Ascending aorta (tissue), 2 donors: ENCODE measurements around the gene ADSS1. TPM values are rescaled to one million over a fixed set of nuclear protein-coding genes. Genes with fewer than 3 reads are reported as not detected.

Experiments
- DNase-seq, 2 donors: peaks; one replicate each; pipeline ENCODE4 v3.0.0-alpha.2; 2019; ENCODE audit warnings: low spot score in 2 of 2
- H3K27ac ChIP-seq, 2 donors: fragments of 200-600 bp; sonication (generic); one replicate each; pipeline ENCODE4 v1.5.1; 2016 to 2017; ENCODE audit warnings: mild to moderate bottlenecking in 1 of 2
- H3K27me3 ChIP-seq: fragments of 200-600 bp; sonication (generic); one replicate; pipeline ENCODE4 v1.5.1; 2017
- H3K36me3 ChIP-seq, 2 donors: fragments of 200-600 bp; sonication (generic); one replicate each; pipeline ENCODE4 v1.5.1; 2016
- H3K4me1 ChIP-seq, 2 donors: fragments of 200-600 bp; sonication (generic); one replicate each; pipeline ENCODE4 v1.5.1; 2016 to 2017; ENCODE audit warnings: mild to moderate bottlenecking in 1 of 2
- H3K4me3 ChIP-seq, 2 donors: fragments of 200-600 bp; sonication (generic); one replicate each; pipeline ENCODE4 v1.5.1; 2016 to 2017; ENCODE audit warnings: mild to moderate bottlenecking in 1 of 2
- H3K9me3 ChIP-seq, 2 donors: fragments of 200-600 bp; sonication (generic); one replicate each; pipeline ENCODE4 v1.5.1; 2016
- CTCF ChIP-seq, 3 experiments: fragments of 200-600 bp in 2 of 3; fragments of 450-650 bp in 1 of 3; sonication (generic) in 2 of 3; IDR thresholded peaks; one replicate each; pipeline ENCODE4 v1.5.1; 2016 to 2019; ENCODE audit warnings: antibody characterized with exemption in 3 of 3, mild to moderate bottlenecking in 1 of 3, moderate library complexity in 1 of 3
- intact Hi-C: fragments of 100-400 bp; cut with DNase I; formaldehyde crosslinking; loops from one replicate; pipeline ENCODE4 v1.15.1; 2023
- total RNA-seq: library from RNA; depleted of rRNA; stranded (reverse); fragments of >200 nt; gene quantifications from one replicate; pipeline ENCODE4 v1.1.0, GENCODE V29; 2016

Gene ADSS1
- total RNA-seq, 1 donor from 2014 or later, result 30.2 TPM

- intact Hi-C loops, result no loop called here
- Histone ChIP-seq H3K9me3 (no peaks in the 10 kb centered on the region), H3K4me1 (peaks cover 6 to 11% of the 10 kb centered on the region in 2 donors), H3K36me3 (peaks cover 58 to 65% of the 10 kb centered on the region in 2 donors), H3K27ac (no peak overlapping the region), H3K27me3 (no peaks in the 10 kb centered on the region), H3K4me3 (no peak overlapping the region)
- TF ChIP-seq CTCF (IDR thresholded peaks at IDR 0.05), result no peak
- DNase-seq, result no peak
These were observed 35.2 kb downstream of the ADSS1 start for GRCh38 chr14:104758981-104759969.

GRCh38 chr14:104765517-104765916 is 41.5 kb downstream of the ADSS1 start:
- TF ChIP-seq CTCF (IDR thresholded peaks at IDR 0.05), result no peak
- no peak for DNase-seq
- Histone ChIP-seq H3K4me3 (no peak overlapping the region), H3K36me3 (peaks cover 11 to 19% of the 10 kb centered on the region in 2 donors), H3K27me3 (no peaks in the 10 kb centered on the region), H3K4me1 (peaks cover 3 to 8% of the 10 kb centered on the region in 2 donors), H3K27ac (no peak overlapping the region), H3K9me3 (no peaks in the 10 kb centered on the region)
- intact Hi-C loops, result no loop called here

- intact Hi-C loops, result no loop called here
- TF ChIP-seq CTCF (IDR thresholded peaks at IDR 0.05), result no peak
- no peaks in the 10 kb centered on the region for H3K27me3 ChIP-seq
- H3K27ac ChIP-seq, result no peak overlapping the region
- peaks cover 3 to 8% of the 10 kb centered on the region in 2 donors for H3K4me1 ChIP-seq
- H3K36me3 ChIP-seq, result peaks cover 17 to 19% of the 10 kb centered on the region in 2 donors
- H3K4me3 ChIP-seq, result no peak overlapping the region
- DNase-seq, result no peak
- no peaks in the 10 kb centered on the region for H3K9me3 ChIP-seq
These were observed 42.3 kb downstream of the ADSS1 start for GRCh38 chr14:104766256-104766862.

- Histone ChIP-seq H3K4me3 (no peak overlapping the region), H3K36me3 (peaks cover 19 to 24% of the 10 kb centered on the region in 2 donors), H3K4me1 (peaks cover 3 to 8% of the 10 kb centered on the region in 2 donors), H3K27ac (no peak overlapping the region), H3K9me3 (no peaks in the 10 kb centered on the region), H3K27me3 (no peaks in the 10 kb centered on the region)
- intact Hi-C loops, result no loop called here
- DNase-seq, result no peak
- TF ChIP-seq CTCF (IDR thresholded peaks at IDR 0.05), result no peak
These were observed 43.0 kb downstream of the ADSS1 start for GRCh38 chr14:104766863-104767633.

GRCh38 chr14:104767634-104767918 is 43.5 kb downstream of the ADSS1 start:
- no peak for DNase-seq

More at GRCh38 chr14:104767634-104767918, 43.5 kb downstream of the ADSS1 start:
- no peak for TF ChIP-seq CTCF (IDR thresholded peaks at IDR 0.05)
- intact Hi-C loops, result no loop called here
- Histone ChIP-seq H3K27me3 (no peaks in the 10 kb centered on the region), H3K9me3 (no peaks in the 10 kb centered on the region), H3K4me3 (no peak overlapping the region), H3K27ac (no peak overlapping the region), H3K4me1 (peaks cover 3 to 8% of the 10 kb centered on the region in 2 donors), H3K36me3 (peaks cover 21 to 29% of the 10 kb centered on the region in 2 donors)
